HG02852 (cell line): ENCODE measurements around the gene SRPK3.

Experiments used
- ATAC-seq: cut with Tn5 transposase; IDR thresholded peaks from one replicate; pipeline ENCODE4 v1.9.1; 2021; ENCODE audit warnings: mild to moderate bottlenecking, moderate library complexity; ENCODE audit not compliant: unreplicated experiment

SRPK3 gene

DNA sequence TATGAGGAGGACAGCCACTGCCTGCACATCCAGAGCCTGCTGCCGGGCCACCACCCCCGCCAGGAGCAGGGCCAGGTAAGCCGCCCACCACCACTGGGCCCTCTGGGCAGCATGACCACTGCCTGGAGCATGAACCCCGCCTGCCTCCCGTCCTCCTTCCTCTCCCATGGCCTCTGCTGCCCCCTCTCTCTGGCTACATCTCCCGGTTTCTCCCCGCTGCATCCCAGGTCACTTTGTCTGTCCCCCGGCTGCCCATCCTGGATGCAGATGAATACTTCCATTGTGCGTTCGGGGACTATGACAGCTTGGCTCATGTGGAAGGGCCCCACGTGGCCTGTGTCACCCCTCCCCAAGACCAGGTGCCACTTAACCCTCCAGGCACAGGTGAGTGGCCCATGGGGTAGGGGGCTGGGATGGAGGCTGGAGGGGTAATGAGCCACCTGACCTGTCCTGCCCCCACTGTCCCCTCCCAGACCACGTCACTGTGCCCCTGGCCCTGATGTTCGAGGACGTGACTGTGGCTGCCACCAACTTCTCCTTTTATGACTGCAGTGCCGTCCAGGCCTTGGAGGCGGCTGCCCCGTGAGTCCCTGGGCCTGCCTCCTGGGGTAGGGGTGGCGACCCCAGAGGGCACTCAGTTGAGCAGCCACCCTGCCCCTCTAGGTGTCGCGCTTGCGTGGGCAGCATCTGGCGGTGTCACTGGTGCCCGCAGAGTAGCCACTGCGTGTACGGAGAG lies 10.8 kb upstream of the SRPK3 start:
- no peak for ATAC-seq

- ATAC-seq, result no peak
These were observed 10.0 kb upstream of the SRPK3 start for GRCh38 chrX:153770601-153771414.

- no peak for ATAC-seq
These were observed 9.2 kb upstream of the SRPK3 start for GRCh38 chrX:153771415-153772315.

- ATAC-seq, result no peak
These were observed 8.3 kb upstream of the SRPK3 start for GRCh38 chrX:153772316-153773217.

DNA sequence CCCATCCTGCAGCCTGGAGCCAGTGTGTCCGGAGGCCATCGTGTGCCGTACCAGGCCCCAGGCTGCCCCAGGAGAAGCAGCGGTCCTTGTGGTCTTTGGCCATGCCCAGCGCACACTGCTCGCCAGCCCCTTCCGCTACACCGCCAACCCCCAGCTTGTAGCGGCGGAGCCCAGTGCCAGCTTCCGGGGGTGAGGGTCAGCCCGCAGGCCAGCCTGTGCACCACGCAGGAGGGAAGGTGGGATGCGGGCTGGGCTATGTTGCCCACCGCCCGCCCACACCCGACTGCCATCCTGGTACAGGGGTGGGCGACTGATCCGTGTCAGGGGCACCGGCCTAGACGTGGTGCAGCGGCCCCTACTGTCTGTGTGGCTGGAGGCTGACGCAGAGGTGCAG lies 7.6 kb upstream of the SRPK3 start:
- no peak for ATAC-seq

- no peak for ATAC-seq
These were observed 6.9 kb upstream of the SRPK3 start for GRCh38 chrX:153773741-153774575.

GRCh38 chrX:153774576-153775292 lies 6.1 kb upstream of the SRPK3 start:
- no peak for ATAC-seq

DNA sequence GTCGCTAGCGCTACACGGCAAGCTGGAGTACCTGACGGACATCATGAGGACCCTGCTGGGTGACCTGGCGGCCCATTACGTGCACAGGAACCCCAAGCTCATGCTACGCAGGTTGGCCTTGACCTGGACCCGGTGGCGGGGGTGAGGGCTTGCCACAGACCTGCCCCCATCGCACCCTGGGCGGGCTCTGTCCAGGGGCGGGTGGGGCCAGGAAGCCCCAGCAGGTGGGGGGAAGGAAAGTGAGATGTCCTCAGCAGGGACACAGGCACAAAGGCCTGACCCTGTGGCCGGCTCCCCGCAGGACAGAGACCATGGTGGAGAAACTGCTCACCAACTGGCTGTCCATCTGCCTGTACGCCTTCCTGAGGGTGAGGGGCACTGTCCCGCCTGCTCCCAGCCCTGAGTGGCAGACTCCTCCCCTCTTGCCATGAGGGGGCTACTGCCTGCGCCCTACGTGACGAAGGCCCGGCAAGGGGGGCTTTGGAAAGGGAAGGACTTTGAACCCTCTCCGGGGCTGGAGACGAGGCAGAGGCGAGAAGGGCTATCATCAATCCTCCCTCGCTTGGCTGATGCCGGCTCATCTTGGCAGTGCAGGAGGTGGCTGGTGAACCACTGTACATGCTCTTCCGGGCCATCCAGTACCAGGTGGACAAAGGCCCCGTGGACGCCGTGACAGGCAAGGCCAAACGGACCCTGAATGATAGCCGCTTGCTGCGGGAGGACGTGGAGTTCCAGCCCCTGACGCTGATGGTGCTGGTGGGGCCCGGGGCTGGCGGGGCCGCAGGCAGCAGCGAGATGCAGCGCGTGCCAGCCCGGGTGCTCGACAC lies 5.3 kb upstream of the SRPK3 start:
- ATAC-seq, result no peak

DNA sequence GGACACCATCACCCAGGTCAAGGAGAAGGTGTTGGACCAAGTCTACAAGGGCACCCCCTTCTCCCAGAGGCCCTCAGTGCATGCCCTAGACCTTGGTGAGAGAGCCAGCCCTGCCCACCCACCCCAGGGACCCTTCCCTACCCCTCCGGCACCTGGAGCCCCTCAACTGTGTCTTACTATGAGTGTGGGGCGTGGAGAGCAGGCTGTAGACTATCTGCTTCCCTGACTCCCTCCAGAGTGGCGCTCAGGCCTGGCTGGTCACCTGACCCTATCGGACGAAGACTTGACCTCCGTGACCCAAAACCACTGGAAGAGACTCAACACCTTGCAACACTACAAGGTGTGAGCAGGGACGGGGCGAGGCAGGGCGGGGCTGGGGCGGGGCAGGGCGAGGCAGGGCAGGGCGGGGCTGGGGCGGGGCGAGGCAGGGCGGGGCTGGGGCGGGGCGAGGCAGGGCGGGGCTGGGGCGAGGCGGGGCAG lies 4.7 kb upstream of the SRPK3 start:
- no peak for ATAC-seq

DNA sequence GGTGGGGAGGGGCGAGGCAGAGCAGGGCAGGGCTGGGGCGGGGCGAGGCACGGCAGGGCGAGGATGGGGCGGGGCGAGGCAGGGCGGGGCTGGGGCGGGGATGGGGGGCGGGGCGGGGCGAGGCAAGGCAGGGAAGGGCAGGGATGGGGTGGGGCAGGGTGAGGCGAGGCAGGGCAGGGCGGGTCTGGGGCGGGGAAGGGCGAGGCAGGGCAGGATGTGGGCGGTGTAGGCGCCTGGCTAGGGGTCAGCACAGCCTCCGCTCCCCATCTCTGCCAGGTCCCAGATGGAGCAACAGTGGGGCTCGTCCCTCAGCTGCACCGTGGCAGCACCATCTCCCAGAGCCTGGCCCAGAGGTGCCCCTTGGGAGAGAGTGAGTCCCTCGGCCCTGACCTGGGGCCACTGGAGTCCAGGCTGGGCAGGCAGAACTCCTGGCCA lies 4.2 kb upstream of the SRPK3 start:
- ATAC-seq, result no peak

DNA sequence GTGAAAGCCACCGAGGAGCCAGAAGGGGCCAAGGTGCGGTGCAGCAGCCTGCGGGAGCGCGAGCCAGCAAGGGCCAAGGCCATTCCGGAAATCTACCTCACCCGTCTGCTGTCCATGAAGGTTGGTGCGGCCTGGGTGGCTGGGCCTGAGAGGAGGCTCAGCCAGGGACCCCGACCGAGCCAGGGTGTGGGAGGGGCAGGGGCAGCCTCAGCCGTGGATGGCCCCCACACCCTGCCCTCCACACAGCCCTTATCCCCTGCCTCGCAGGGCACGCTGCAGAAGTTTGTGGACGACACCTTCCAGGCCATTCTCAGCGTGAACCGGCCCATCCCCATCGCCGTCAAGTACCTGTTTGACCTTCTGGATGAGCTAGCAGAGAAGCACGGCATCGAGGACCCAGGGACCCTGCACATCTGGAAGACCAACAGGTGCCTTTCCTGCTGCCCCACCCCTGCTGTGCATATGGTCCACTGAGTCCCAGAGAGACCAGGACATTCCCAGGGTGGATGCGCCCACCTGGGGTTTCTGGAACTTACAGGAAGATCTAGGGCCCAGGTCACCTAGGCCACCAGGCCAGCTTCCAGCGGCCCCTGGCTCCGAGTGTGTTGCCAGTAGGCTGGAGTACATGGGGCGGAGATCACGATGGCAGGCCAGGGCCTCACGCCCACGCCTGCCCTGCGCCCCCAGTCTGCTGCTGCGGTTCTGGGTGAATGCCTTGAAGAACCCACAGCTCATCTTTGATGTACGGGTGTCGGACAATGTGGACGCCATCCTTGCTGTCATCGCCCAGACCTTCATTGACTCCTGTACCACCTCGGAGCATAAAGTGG lies 3.4 kb upstream of the SRPK3 start:
- no peak for ATAC-seq

GRCh38 chrX:153778181-153778580 lies 2.7 kb upstream of the SRPK3 start:
- ATAC-seq, result no peak

DNA sequence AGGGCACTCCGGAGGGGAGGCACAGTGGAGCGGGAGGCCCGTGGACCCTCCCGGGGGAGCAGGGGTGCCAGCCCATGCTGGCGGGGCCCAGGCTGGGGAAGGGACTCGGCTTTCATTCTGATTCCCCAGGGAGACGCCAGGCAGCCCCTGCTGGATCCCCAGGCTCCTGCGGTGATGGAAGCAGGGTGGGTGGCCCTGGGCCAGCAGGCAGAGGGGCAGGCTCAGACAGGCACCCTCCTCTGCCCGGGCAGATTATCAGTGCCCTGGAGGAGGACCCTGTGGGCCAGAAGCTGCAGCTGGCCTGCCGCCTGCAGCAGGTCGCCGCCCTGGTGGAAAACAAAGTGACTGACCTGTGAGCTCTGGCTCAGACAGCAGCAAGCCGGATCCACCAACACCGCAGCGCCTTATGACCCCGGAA lies 2.1 kb upstream of the SRPK3 start:
- ATAC-seq, result no peak

DNA sequence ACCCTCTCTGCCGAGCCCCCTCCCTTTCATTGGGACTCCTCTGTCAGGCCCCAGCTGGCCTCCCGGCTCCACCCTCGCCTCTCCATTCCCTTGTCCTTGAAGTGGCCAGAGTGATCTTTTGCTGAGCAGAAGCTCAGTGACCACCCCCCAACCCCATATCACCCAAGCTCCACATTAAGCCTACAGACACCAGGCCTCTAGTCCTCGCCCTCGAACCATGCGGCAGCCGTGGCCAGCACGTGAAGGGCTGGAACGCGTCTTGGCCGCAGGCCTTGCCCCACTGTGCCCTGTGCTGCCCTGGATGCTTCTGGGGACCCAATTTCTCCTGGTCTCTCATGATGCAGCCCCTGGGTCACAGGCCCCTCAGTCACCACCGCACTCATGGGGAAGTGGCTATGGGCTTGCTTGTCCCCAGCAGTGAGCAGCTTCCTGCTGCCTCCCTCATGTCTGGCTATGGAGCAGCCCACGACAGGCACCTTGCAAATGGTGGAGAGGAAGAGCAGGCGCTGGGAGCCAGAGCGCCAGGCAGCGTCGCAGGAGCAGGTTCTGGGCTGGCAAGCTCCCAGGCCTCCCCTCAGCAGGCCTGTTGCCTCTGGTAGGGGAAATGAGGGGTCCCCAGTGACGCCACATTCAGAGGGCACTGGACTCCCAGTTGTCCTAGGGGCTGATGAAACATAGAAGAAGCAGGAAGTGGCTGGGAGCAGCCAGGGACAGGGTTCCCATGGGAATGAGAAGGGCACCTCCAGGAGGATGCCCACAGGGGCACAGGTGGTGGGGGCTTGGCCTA lies 757 bp upstream of the SRPK3 start:
- no peak for ATAC-seq

GRCh38 chrX:153781428-153782047 lies 697 bp downstream of the SRPK3 start:
- ATAC-seq, result no peak

GRCh38 chrX:153782313-153782712 lies 1.5 kb downstream of the SRPK3 start:
- no peak for ATAC-seq
